GM19240 (cell line): ENCODE measurements around the gene C1S.
"Not testable (repeated sequence)": the region's sequence is repeated elsewhere in the genome, so short reads cannot be mapped to it uniquely, and the experiment has no call there.

Experiments
- DNase-seq: peaks from one replicate; pipeline ENCODE4 v3.0.0; 2011; ENCODE audit warnings: low spot score; ENCODE audit not compliant: insufficient read length

The C1S gene

GRCh38 chr12:7046383-7047105 is 14.0 kb upstream of the C1S start:
- DNase-seq, result no peak

GRCh38 chr12:7047306-7047705 is 13.2 kb upstream of the C1S start:
- no peak for DNase-seq

GRCh38 chr12:7049445-7049951 is 11.0 kb upstream of the C1S start:
- not testable (repeated sequence) for DNase-seq

GRCh38 chr12:7049973-7050372 is 10.5 kb upstream of the C1S start:
- not testable (repeated sequence) for DNase-seq

- DNase-seq, result no peak
These were observed 5.6 kb upstream of the C1S start for GRCh38 chr12:7054925-7055324.

- not testable (repeated sequence) for DNase-seq
These were observed 4.8 kb upstream of the C1S start for GRCh38 chr12:7055736-7056135.

GRCh38 chr12:7058163-7058845 is 2.2 kb upstream of the C1S start:
- DNase-seq, result no peak

- no peak for DNase-seq
These were observed 1.6 kb upstream of the C1S start for GRCh38 chr12:7058850-7059395.

- no peak for DNase-seq
These were observed 738 bp upstream of the C1S start for GRCh38 chr12:7059780-7060179.

GRCh38 chr12:7061138-7061537 is 620 bp downstream of the C1S start:
- DNase-seq, result no peak

GRCh38 chr12:7061596-7061995 is 1.1 kb downstream of the C1S start:
- no peak for DNase-seq

GRCh38 chr12:7064516-7064915 is 4.0 kb downstream of the C1S start:
- no peak for DNase-seq

GRCh38 chr12:7065073-7065623 is 4.6 kb downstream of the C1S start:
- DNase-seq, result no peak

- no peak for DNase-seq
These were observed 6.1 kb downstream of the C1S start for GRCh38 chr12:7066596-7066995.

GRCh38 chr12:7067096-7067495 is 6.6 kb downstream of the C1S start:
- no peak for DNase-seq

- DNase-seq, result no peak
These were observed 7.9 kb downstream of the C1S start for GRCh38 chr12:7068240-7068993.

- no peak for DNase-seq
These were observed 8.5 kb downstream of the C1S start for GRCh38 chr12:7068994-7069346.

- no peak for DNase-seq
These were observed 8.9 kb downstream of the C1S start for GRCh38 chr12:7069386-7069785.

- DNase-seq, result no peak
These were observed 11.5 kb downstream of the C1S start for GRCh38 chr12:7072035-7072434.

- no peak for DNase-seq
These were observed 12.0 kb downstream of the C1S start for GRCh38 chr12:7072554-7072953.

- no peak for DNase-seq
These were observed 13.4 kb downstream of the C1S start for GRCh38 chr12:7073946-7074345.

- DNase-seq, result no peak
These were observed 15.0 kb downstream of the C1S start for GRCh38 chr12:7075518-7075917.
